ENCODE measurements around the gene FHIT. TPM values are rescaled to one million over a fixed set of nuclear protein-coding genes. Genes with fewer than 3 reads are reported as not detected.
"Not testable (repeated sequence)": the region's sequence is repeated elsewhere in the genome, so short reads cannot be mapped to it uniquely, and the experiment has no call there.

FHIT gene
- total and polyA plus RNA-seq, 8 donors: 1.8 to 10.6 (median 7.1) TPM

- TF ChIP-seq POLR2AphosphoS5 (IDR thresholded peaks at IDR 0.05) (no peak), CTCF (IDR thresholded peaks at IDR 0.05) (no peak), POLR2A (IDR thresholded peaks at IDR 0.05) (no peak), EP300 (IDR thresholded peaks at IDR 0.05) (no peak)
- DNase-seq: no peak
- Histone ChIP-seq H3K36me3 (no peaks in the 10 kb centered on the region), H3K27me3 (no peaks in the 10 kb centered on the region), H3K4me3 (no peak overlapping the region), H3K4me1 (no peaks in the 10 kb centered on the region), H3K9me3 (no peaks in the 10 kb centered on the region), H3K27ac (no peak overlapping the region)
- intact Hi-C loops (cut with DNase I; ENCODE audit: low total_unique reads): no loop called here
- 81 to 97% (median 87%) methylated on average over 1 of the region's 1 CpG for WGBS, 5 donors
Measured at GRCh38 chr3:61055447-61055846, 195.8 kb downstream of the FHIT start.

- intact Hi-C loops (cut with DNase I; ENCODE audit: low total_unique reads): no loop called here
- DNase-seq: peak in 1 of 2 donors; percentile 58
Measured at GRCh38 chr3:61053781-61054496, 197.3 kb downstream of the FHIT start.

GRCh38 chr3:61052851-61053250 lies 198.4 kb downstream of the FHIT start:
- Histone ChIP-seq H3K36me3 (no peaks in the 10 kb centered on the region), H3K27me3 (no peaks in the 10 kb centered on the region), H3K4me3 (no peak overlapping the region), H3K4me1 (no peaks in the 10 kb centered on the region), H3K9me3 (no peaks in the 10 kb centered on the region), H3K27ac (no peak overlapping the region)
- DNase-seq: no peak
- intact Hi-C loops (cut with DNase I; ENCODE audit: low total_unique reads): no loop called here
- TF ChIP-seq POLR2A (IDR thresholded peaks at IDR 0.05) (no peak), CTCF (IDR thresholded peaks at IDR 0.05) (no peak), POLR2AphosphoS5 (IDR thresholded peaks at IDR 0.05) (no peak), EP300 (IDR thresholded peaks at IDR 0.05) (no peak)
- 86 to 100% (median 91%) methylated on average over 1 of the region's 1 CpG for WGBS, 5 donors

More at GRCh38 chr3:61053781-61054496, 197.3 kb downstream of the FHIT start:
- 41 to 67% (median 54%) methylated on average over 2 of the region's 2 CpGs for WGBS, 5 donors
- no peaks in the 10 kb centered on the region for H3K36me3 ChIP-seq
- H3K27ac ChIP-seq: no peak overlapping the region
- no peak for TF ChIP-seq EP300 (IDR thresholded peaks at IDR 0.05)
- no peak for TF ChIP-seq POLR2AphosphoS5 (IDR thresholded peaks at IDR 0.05)
- no peak for TF ChIP-seq CTCF (IDR thresholded peaks at IDR 0.05)
- TF ChIP-seq POLR2A (IDR thresholded peaks at IDR 0.05): no peak
- H3K4me3 ChIP-seq: no peak overlapping the region
- H3K9me3 ChIP-seq: no peaks in the 10 kb centered on the region
- H3K4me1 ChIP-seq: no peaks in the 10 kb centered on the region
- H3K27me3 ChIP-seq: no peaks in the 10 kb centered on the region

- intact Hi-C loops (cut with DNase I; ENCODE audit: low total_unique reads): no loop called here
Measured at GRCh38 chr3:61051666-61052065, 199.6 kb downstream of the FHIT start.

GRCh38 chr3:61045169-61045568 lies 206.1 kb downstream of the FHIT start:
- H3K27ac ChIP-seq; DNase-seq; H3K27me3 ChIP-seq; H3K4me1 ChIP-seq; H3K4me3 ChIP-seq; H3K36me3 ChIP-seq; intact Hi-C loops (cut with DNase I; ENCODE audit: low total_unique reads): not testable (repeated sequence)
- H3K9me3 ChIP-seq: peaks cover 0 to 47% (median 19%) of the 10 kb centered on the region in 4 donors
- WGBS, 5 donors: 76 to 94% (median 78%) methylated on average over 1 of the region's 1 CpG

More at GRCh38 chr3:61051666-61052065, 199.6 kb downstream of the FHIT start:
- WGBS, 5 donors: 68 to 91% (median 79%) methylated on average over 1 of the region's 1 CpG
- DNase-seq: no peak
- Histone ChIP-seq H3K36me3 (no peaks in the 10 kb centered on the region), H3K9me3 (peaks cover 0 to 3% (median 0%) of the 10 kb centered on the region in 4 donors), H3K27me3 (no peaks in the 10 kb centered on the region), H3K4me1 (no peaks in the 10 kb centered on the region), H3K27ac (no peak overlapping the region), H3K4me3 (no peak overlapping the region)
- TF ChIP-seq EP300 (IDR thresholded peaks at IDR 0.05) (no peak), POLR2A (IDR thresholded peaks at IDR 0.05) (no peak), POLR2AphosphoS5 (IDR thresholded peaks at IDR 0.05) (no peak), CTCF (IDR thresholded peaks at IDR 0.05) (no peak)
